KMS-11 (cell line): ENCODE measurements around the gene GRID1.

Experiments used
- H2AFZ ChIP-seq: fragments of 200-600 bp; sonication (generic); 2 replicates; pipeline ENCODE4 v1.6.1; 2016; ENCODE audit warnings: antibody characterized with exemption, mixed run types, low read depth
- H3K27ac ChIP-seq: fragments of 200-600 bp; sonication (generic); 2 replicates; pipeline ENCODE4 v1.6.1; 2016; ENCODE audit warnings: mild to moderate bottlenecking, mixed run types
- H3K27me3 ChIP-seq: fragments of 200-600 bp; sonication (generic); 2 replicates; pipeline ENCODE4 v1.6.1; 2017; ENCODE audit warnings: mild to moderate bottlenecking, low read depth, mixed run types, moderate library complexity; ENCODE audit not compliant: insufficient read depth
- H3K36me3 ChIP-seq: fragments of 200-600 bp; sonication (generic); 2 replicates; pipeline ENCODE4 v1.6.1; 2017; ENCODE audit warnings: mild to moderate bottlenecking, mixed run types; ENCODE audit not compliant: insufficient read depth
- H3K4me1 ChIP-seq: fragments of 200-600 bp; sonication (generic); 2 replicates; pipeline ENCODE4 v1.6.1; 2016; ENCODE audit warnings: mild to moderate bottlenecking, low read depth, mixed run types; ENCODE audit not compliant: poor library complexity, severe bottlenecking
- H3K4me2 ChIP-seq: fragments of 200-600 bp; sonication (generic); 2 replicates; pipeline ENCODE4 v1.7.0; 2016; ENCODE audit warnings: mild to moderate bottlenecking, mixed run types
- H3K4me3 ChIP-seq: fragments of 200-600 bp; sonication (generic); IDR thresholded peaks from 2 replicates; pipeline ENCODE4 v1.6.1; 2017; ENCODE audit warnings: low read depth, low read length, mixed read lengths; ENCODE audit not compliant: insufficient read depth
- H3K79me2 ChIP-seq: fragments of 200-600 bp; sonication (generic); 2 replicates; pipeline ENCODE4 v1.6.1; 2016; ENCODE audit warnings: low read depth, mixed run types; ENCODE audit not compliant: insufficient read depth
- H3K9ac ChIP-seq: fragments of 200-600 bp; sonication (generic); 2 replicates; pipeline ENCODE4 v1.6.1; 2016; ENCODE audit warnings: mild to moderate bottlenecking, mixed run types
- H4K20me1 ChIP-seq: fragments of 200-600 bp; sonication (generic); 2 replicates; pipeline ENCODE4 v1.6.1; 2016; ENCODE audit warnings: mild to moderate bottlenecking, mixed run types; ENCODE audit not compliant: insufficient read depth
- TF ChIP-seq, protein P1 (sequence below): fragments of 200-600 bp; sonication (generic); conservative IDR thresholded peaks from 2 replicates; pipeline ENCODE4 v1.6.1; 2017; ENCODE audit warnings: low read depth, mild to moderate bottlenecking, antibody characterized with exemption, low read length, moderate library complexity, mixed read lengths

The GRID1 gene

DNA sequence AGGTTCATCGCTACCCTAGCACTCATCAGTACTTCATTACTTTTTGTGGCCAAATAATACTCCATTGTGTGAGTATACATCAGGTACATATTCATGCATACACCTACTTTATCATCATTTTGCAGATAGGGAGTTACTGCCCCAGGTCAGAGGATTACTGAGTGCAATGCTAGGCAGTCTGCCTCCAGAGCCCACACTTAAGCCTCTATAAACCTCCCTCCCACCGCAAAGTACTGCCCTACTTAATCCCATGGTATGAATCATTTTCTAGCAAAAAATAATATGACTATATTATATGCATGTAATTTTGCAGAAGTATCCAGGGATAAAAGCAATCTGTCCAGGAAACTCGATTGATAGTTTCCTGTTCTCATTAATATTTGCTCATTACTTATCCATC, 194.3 kb downstream of the GRID1 start:
- H3K4me1 ChIP-seq = no peaks in the 10 kb centered on the region
- H3K79me2 ChIP-seq = no peaks in the 10 kb centered on the region
- H2AFZ ChIP-seq = no peak overlapping the region
- H4K20me1 ChIP-seq = no peaks in the 10 kb centered on the region
- H3K27me3 ChIP-seq = no peaks in the 10 kb centered on the region
- H3K4me3 ChIP-seq = no peak overlapping the region
- no peak overlapping the region for H3K9ac ChIP-seq
- H3K27ac ChIP-seq = no peak overlapping the region
- TF ChIP-seq, protein P1, sequence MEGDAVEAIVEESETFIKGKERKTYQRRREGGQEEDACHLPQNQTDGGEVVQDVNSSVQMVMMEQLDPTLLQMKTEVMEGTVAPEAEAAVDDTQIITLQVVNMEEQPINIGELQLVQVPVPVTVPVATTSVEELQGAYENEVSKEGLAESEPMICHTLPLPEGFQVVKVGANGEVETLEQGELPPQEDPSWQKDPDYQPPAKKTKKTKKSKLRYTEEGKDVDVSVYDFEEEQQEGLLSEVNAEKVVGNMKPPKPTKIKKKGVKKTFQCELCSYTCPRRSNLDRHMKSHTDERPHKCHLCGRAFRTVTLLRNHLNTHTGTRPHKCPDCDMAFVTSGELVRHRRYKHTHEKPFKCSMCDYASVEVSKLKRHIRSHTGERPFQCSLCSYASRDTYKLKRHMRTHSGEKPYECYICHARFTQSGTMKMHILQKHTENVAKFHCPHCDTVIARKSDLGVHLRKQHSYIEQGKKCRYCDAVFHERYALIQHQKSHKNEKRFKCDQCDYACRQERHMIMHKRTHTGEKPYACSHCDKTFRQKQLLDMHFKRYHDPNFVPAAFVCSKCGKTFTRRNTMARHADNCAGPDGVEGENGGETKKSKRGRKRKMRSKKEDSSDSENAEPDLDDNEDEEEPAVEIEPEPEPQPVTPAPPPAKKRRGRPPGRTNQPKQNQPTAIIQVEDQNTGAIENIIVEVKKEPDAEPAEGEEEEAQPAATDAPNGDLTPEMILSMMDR = no peak
- H3K4me2 ChIP-seq = no peak overlapping the region
- no peaks in the 10 kb centered on the region for H3K36me3 ChIP-seq

DNA sequence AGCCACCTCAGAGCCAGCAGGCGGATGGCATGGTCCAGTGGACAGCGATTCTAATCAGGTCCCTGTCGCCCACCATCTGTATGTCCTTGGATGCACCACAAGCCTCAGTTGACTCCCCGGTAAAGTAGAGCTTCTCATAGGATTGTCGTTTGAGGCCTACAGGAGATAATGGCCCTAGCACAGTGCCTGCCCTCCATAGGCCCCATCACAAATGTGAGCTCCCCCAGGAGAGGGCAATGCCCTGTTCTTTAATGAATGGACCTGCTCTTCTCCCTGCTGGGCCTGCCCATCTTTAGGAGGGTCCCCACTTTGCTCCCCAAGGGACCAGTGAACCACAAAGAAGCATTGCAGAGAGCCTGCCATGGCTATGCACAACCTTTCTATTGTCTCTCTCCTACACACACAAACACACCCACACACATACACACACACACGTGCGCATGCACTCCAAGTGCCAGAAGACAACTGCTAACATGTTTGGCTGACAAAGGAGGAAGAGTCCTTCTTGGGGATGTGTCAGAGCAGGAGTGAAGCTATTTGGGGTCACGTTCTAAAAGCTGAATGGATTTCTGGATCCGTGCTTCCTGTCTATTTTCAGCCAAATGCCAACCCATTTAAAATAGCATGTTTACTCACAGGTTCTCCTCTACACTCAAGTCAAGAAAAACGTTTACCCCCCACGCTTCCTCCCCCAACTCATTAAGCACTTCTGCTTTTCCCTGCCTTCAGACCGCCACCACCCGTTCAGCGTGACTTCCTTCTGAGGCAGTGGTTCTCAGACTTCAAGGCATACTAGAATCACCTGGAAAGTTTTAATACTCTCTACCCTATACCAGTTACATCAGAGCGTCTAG, 196.1 kb downstream of the GRID1 start:
- TF ChIP-seq, protein P1 = no peak
- H3K27me3 ChIP-seq = no peaks in the 10 kb centered on the region
- no peak overlapping the region for H3K9ac ChIP-seq
- H3K4me1 ChIP-seq = no peaks in the 10 kb centered on the region
- H3K4me3 ChIP-seq = no peak overlapping the region
- no peaks in the 10 kb centered on the region for H3K36me3 ChIP-seq
- H3K79me2 ChIP-seq = no peaks in the 10 kb centered on the region
- no peak overlapping the region for H2AFZ ChIP-seq
- no peak overlapping the region for H3K27ac ChIP-seq
- H4K20me1 ChIP-seq = no peaks in the 10 kb centered on the region
- no peak overlapping the region for H3K4me2 ChIP-seq

DNA sequence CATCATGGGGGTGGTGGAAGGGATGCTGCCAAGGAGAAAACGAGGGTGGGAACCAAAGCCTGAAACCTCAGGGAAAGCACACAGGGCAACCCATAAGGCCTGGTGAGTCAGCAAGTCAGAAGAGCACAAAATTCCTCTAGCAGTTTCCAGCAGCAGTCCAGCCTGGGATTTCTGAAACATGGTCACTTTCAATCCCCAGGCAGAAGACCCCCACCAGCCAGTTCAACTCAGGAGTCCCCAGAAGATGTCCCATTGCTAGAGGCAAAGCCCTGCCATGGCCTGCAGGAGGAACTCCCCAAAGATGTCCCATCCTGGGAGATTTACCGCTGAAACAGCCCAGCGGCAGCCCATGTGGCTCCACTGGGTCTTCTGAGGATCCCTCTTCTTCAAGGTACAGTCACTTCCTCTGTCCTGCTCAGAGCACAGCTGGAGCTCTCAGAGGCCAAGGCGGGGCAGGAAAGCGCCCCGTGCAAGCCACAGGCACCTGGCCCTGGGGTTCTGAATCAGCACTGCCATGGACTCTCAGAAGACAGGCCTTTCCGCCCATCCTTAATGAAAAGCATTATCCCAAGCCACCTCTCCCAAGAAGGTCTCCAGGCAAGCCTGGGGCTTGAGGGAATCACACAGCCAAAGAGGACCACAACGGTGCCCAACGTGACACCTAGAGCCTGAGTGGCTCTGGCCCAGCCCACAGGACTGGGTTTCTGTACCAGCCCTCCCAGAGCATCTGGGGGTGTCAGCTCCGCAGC, 196.9 kb downstream of the GRID1 start:
- H3K79me2 ChIP-seq = no peaks in the 10 kb centered on the region
- no peaks in the 10 kb centered on the region for H3K36me3 ChIP-seq
- H4K20me1 ChIP-seq = no peaks in the 10 kb centered on the region
- H3K4me1 ChIP-seq = no peaks in the 10 kb centered on the region
- H3K27ac ChIP-seq = no peak overlapping the region
- H3K4me3 ChIP-seq = no peak overlapping the region
- TF ChIP-seq, protein P1 = no peak
- H3K4me2 ChIP-seq = no peak overlapping the region
- H3K27me3 ChIP-seq = no peaks in the 10 kb centered on the region
- H2AFZ ChIP-seq = no peak overlapping the region
- H3K9ac ChIP-seq = no peak overlapping the region

- H3K4me3 ChIP-seq = no peak overlapping the region
- H3K4me2 ChIP-seq = no peak overlapping the region
Measured at GRCh38 chr10:86169066-86169465, 197.5 kb downstream of the GRID1 start.

More at GRCh38 chr10:86169066-86169465, 197.5 kb downstream of the GRID1 start:
- Histone ChIP-seq H3K79me2 (no peaks in the 10 kb centered on the region), H3K27me3 (no peaks in the 10 kb centered on the region), H2AFZ (no peak overlapping the region), H3K4me1 (no peaks in the 10 kb centered on the region), H3K9ac (no peak overlapping the region), H4K20me1 (no peaks in the 10 kb centered on the region), H3K36me3 (no peaks in the 10 kb centered on the region), H3K27ac (no peak overlapping the region)
- TF ChIP-seq, protein P1 = no peak
